ENCODE measurements around the gene GMDS. TPM values are rescaled to one million over a fixed set of nuclear protein-coding genes. Genes with fewer than 3 reads are reported as not detected.
"Not testable (repeated sequence)": the region's sequence is repeated elsewhere in the genome, so short reads cannot be mapped to it uniquely, and the experiment has no call there.

Gene GMDS
- total RNA-seq, 4 donors from 2014 or later = 9.5 to 32.8 (median 22.4) TPM

- H3K36me3 ChIP-seq = no peaks in the 10 kb centered on the region
- no peak overlapping the region for H3K4me3 ChIP-seq (replicated peaks in 1 of 3)
- peaks cover 0 to 33% of the 10 kb centered on the region in 2 donors for H3K4me1 ChIP-seq
- no peaks in the 10 kb centered on the region for H3K9me3 ChIP-seq
- no peak overlapping the region for H3K27ac ChIP-seq
- 74 to 76% methylated on average over 14 to 16 of the region's 16 CpGs for WGBS, 2 donors
- no peaks in the 10 kb centered on the region for H3K27me3 ChIP-seq
- TF ChIP-seq CTCF (IDR thresholded peaks at IDR 0.05) = no peak
- no peak for TF ChIP-seq POLR2A (IDR thresholded peaks at IDR 0.05)
- intact Hi-C loops (cut with DNase I) = no loop called here
- DNase-seq = no peak
These were observed 574.5 kb downstream of the GMDS start for GRCh38 chr6:1670711-1671462.

- intact Hi-C loops (cut with DNase I) = no loop called here
- Histone ChIP-seq H3K4me1 (peaks cover 0 to 33% of the 10 kb centered on the region in 2 donors), H3K4me3 (replicated peaks in 1 of 3) (no peak overlapping the region), H3K27ac (no peak overlapping the region), H3K27me3 (no peaks in the 10 kb centered on the region), H3K9me3 (no peaks in the 10 kb centered on the region), H3K36me3 (no peaks in the 10 kb centered on the region)
- DNase-seq = no peak
- WGBS, 2 donors = 55 to 69% methylated on average over 11 of the region's 11 CpGs
- no peak for TF ChIP-seq CTCF (IDR thresholded peaks at IDR 0.05)
- TF ChIP-seq POLR2A (IDR thresholded peaks at IDR 0.05) = no peak
These were observed 575.4 kb downstream of the GMDS start for GRCh38 chr6:1669996-1670395.

GRCh38 chr6:1668456-1668855 lies 576.9 kb downstream of the GMDS start:
- peaks cover 0 to 33% of the 10 kb centered on the region in 2 donors for H3K4me1 ChIP-seq
- H3K4me3 ChIP-seq (replicated peaks in 1 of 3); H3K27ac ChIP-seq; H3K9me3 ChIP-seq; H3K27me3 ChIP-seq; DNase-seq; intact Hi-C loops (cut with DNase I); H3K36me3 ChIP-seq: not testable (repeated sequence)
- 93 to 97% methylated on average over 5 of the region's 5 CpGs for WGBS, 2 donors

GRCh38 chr6:1667805-1668175 lies 577.6 kb downstream of the GMDS start:
- H3K27me3 ChIP-seq = no peaks in the 10 kb centered on the region
- 97% methylated on average over 4 of the region's 4 CpGs for WGBS, 2 donors
- H3K36me3 ChIP-seq = no peaks in the 10 kb centered on the region
- no peak for TF ChIP-seq CTCF (IDR thresholded peaks at IDR 0.05)
- TF ChIP-seq POLR2A (IDR thresholded peaks at IDR 0.05) = no peak
- H3K27ac ChIP-seq = no peak overlapping the region
- no peak overlapping the region for H3K4me3 ChIP-seq (replicated peaks in 1 of 3)
- DNase-seq = no peak
- peaks cover 0 to 33% of the 10 kb centered on the region in 2 donors for H3K4me1 ChIP-seq
- intact Hi-C loops (cut with DNase I) = no loop called here
- no peaks in the 10 kb centered on the region for H3K9me3 ChIP-seq

GRCh38 chr6:1667012-1667804 lies 578.2 kb downstream of the GMDS start:
- Histone ChIP-seq H3K9me3 (no peaks in the 10 kb centered on the region), H3K36me3 (no peaks in the 10 kb centered on the region), H3K4me3 (replicated peaks in 1 of 3) (no peak overlapping the region), H3K27me3 (no peaks in the 10 kb centered on the region), H3K4me1 (peaks cover 0 to 33% of the 10 kb centered on the region in 2 donors), H3K27ac (peak overlapping the region in 1 of 3 donors; percentile 39)
- no peak for DNase-seq
- intact Hi-C loops (cut with DNase I) = no loop called here
- TF ChIP-seq POLR2A (IDR thresholded peaks at IDR 0.05) = no peak
- WGBS, 2 donors = 73 to 79% methylated on average over 6 of the region's 6 CpGs

GRCh38 chr6:1665214-1665613 lies 580.2 kb downstream of the GMDS start:
- TF ChIP-seq CTCF (IDR thresholded peaks at IDR 0.05) (no peak), POLR2A (IDR thresholded peaks at IDR 0.05) (no peak)
- 85 to 92% methylated on average over 2 of the region's 2 CpGs for WGBS, 2 donors
- Histone ChIP-seq H3K9me3 (no peaks in the 10 kb centered on the region), H3K36me3 (no peaks in the 10 kb centered on the region), H3K27me3 (no peaks in the 10 kb centered on the region), H3K27ac (no peak overlapping the region), H3K4me3 (replicated peaks in 1 of 3) (no peak overlapping the region), H3K4me1 (peaks cover 0 to 23% of the 10 kb centered on the region in 2 donors)
- DNase-seq = no peak
- intact Hi-C loops (cut with DNase I) = no loop called here
